HepG2 (cell line): Measurements from ENCODE around the gene PEX13. TPM values are rescaled to one million over a fixed set of nuclear protein-coding genes. Genes with fewer than 3 reads are reported as not detected.

Experiments used
- ATAC-seq: fragments of 200-7000 bp; cut with Tn5 transposase; 3 replicates; pipeline ENCODE4 v1.9.1; 2020; ENCODE audit warnings: mild to moderate bottlenecking, moderate library complexity
- BruUV-seq: library from RNA; stranded (reverse); fragments of 400-500 nt; replicated peaks from 2 replicates; lab custom pipeline; 2021; lab: Mats Ljungman, UMichigan
- CTCF ChIA-PET: fragments of 300-600 bp; formaldehyde crosslinking; extraction: SDS; loops from one replicate; lab custom pipeline; 2021; ENCODE audit warnings: low total read pairs, inconsistent platforms, low intra/inter-chr PET ratio; lab: Yijun Ruan, JAX
- POLR2A ChIA-PET: fragments of 350-600 bp; sonication (Branson Sonifier 250); formaldehyde crosslinking; loops from one replicate; lab custom pipeline; 2020; ENCODE audit warnings: antibody characterized with exemption, inconsistent platforms; lab: Yijun Ruan, JAX
- DNase-seq: peaks from one replicate; pipeline ENCODE4 v3.0.0-alpha.2; 2015; ENCODE audit warnings: low spot score
- FAIRE-seq: peaks from 3 replicates; lab custom pipeline; 2011; peaks lifted over from hg19 to GRCh38; lab: Jason Lieb, UNC
- H2AFZ ChIP-seq: one replicate; pipeline ENCODE4 v1.6.1; 2011; ENCODE audit warnings: low read length, inconsistent platforms
- H3K27ac ChIP-seq: fragments of 300-600 bp; 3 replicates; pipeline ENCODE4 v1.8.0; 2011; ENCODE audit warnings: mixed run types, mild to moderate bottlenecking, mixed read lengths, low read length, inconsistent platforms; ENCODE audit not compliant: insufficient read depth; ENCODE audit errors: extremely low read length
- H3K27me3 ChIP-seq, 2 experiments: fragments of 200-600 bp in 1 of 2; 2 replicates in 1 of 2; 3 replicates in 1 of 2; pipeline versions ENCODE4 v1.6.0 to v1.8.0; 2011; ENCODE audit warnings: low read length in 2 of 2, mild to moderate bottlenecking in 2 of 2, moderate library complexity in 2 of 2, inconsistent platforms in 1 of 2; ENCODE audit not compliant: insufficient read depth in 2 of 2, control insufficient read depth in 1 of 2
- H3K36me3 ChIP-seq, 2 experiments: fragments of 200-600 bp in 1 of 2; replicated peaks in 1 of 2; 2 replicates in 1 of 2; 3 replicates in 1 of 2; pipeline versions ENCODE4 v1.5.1 to v1.8.0; 2011; ENCODE audit warnings: low read length in 2 of 2, inconsistent platforms in 1 of 2; ENCODE audit not compliant: insufficient read depth in 2 of 2, control insufficient read depth in 1 of 2
- H3K4me1 ChIP-seq: 2 replicates; pipeline ENCODE4 v1.5.1; 2012; ENCODE audit warnings: low read length, inconsistent platforms; ENCODE audit not compliant: insufficient read depth
- H3K4me2 ChIP-seq: 2 replicates; pipeline ENCODE4 v1.6.0; 2011; ENCODE audit warnings: low read depth, low read length, inconsistent platforms
- H3K4me3 ChIP-seq, 3 experiments: fragments of 200-600 bp in 1 of 3; sonication (generic), shearing (Covaris generic) in 1 of 3; replicated peaks in 1 of 3; 2 replicates each; pipeline ENCODE4 v1.5.1; 2011 to 2016; ENCODE audit warnings: low read length in 3 of 3, inconsistent platforms in 2 of 3, low read depth in 2 of 3, mild to moderate bottlenecking in 2 of 3, control low read depth in 1 of 3, mixed read lengths in 1 of 3; ENCODE audit not compliant: insufficient read depth in 1 of 3
- H3K79me2 ChIP-seq: one replicate; pipeline ENCODE4 v1.6.1; 2011; ENCODE audit warnings: low read length, inconsistent platforms; ENCODE audit not compliant: insufficient read depth
- H3K9ac ChIP-seq: 2 replicates; pipeline ENCODE4 v1.6.0; 2011; ENCODE audit warnings: mild to moderate bottlenecking, low read depth, low read length, inconsistent platforms; ENCODE audit not compliant: insufficient read depth
- H3K9me3 ChIP-seq: 2 replicates; pipeline ENCODE4 v1.5.1; 2012; ENCODE audit warnings: mild to moderate bottlenecking, low read length
- H4K20me1 ChIP-seq: 2 replicates; pipeline ENCODE4 v1.6.0; 2011; ENCODE audit warnings: inconsistent platforms, mild to moderate bottlenecking, low read length, moderate library complexity; ENCODE audit not compliant: insufficient read depth
- CEBPB ChIP-seq: IDR thresholded peaks from 2 replicates; pipeline ENCODE4 v1.6.1; 2011; ENCODE audit warnings: low read depth, low read length, improper control_type of control experiment, borderline replicate concordance
- CEBPG ChIP-seq: IDR thresholded peaks from 2 replicates; pipeline ENCODE4 v1.6.1; 2016
- WIZ ChIP-seq: sonication (generic); formaldehyde crosslinking; IDR thresholded peaks from 2 replicates; pipeline ENCODE4 v1.5.1; 2020; ENCODE audit warnings: mild to moderate bottlenecking, missing genetic modification reagents
- ZNF207 ChIP-seq: fragments of 450-650 bp; IDR thresholded peaks from 2 replicates; pipeline ENCODE4 v1.6.1; 2016; ENCODE audit warnings: antibody characterized with exemption, borderline replicate concordance
- ZNF331 ChIP-seq: sonication (generic); formaldehyde crosslinking; IDR thresholded peaks from 2 replicates; pipeline ENCODE4 v1.4.0; 2020; ENCODE audit warnings: missing genetic modification reagents
- ZUFSP ChIP-seq: sonication (generic); formaldehyde crosslinking; IDR thresholded peaks from 2 replicates; pipeline ENCODE4 v1.9.0; 2021; ENCODE audit warnings: missing genetic modification reagents, mild to moderate bottlenecking, borderline replicate concordance
- WGBS: methylation state at CpG from one replicate; pipeline ENCODE4 v1.1.6; 2017; ENCODE audit warnings: low lambda C conversion rate; 5-methylcytosine and 5-hydroxymethylcytosine counted together
- in situ Hi-C: cut with HindIII; loops from 2 replicates; pipeline ENCODE4 v1.10.0; 2017; ENCODE audit warnings: low pct_unique_long_range_greater_than_20kb; ENCODE audit not compliant: extremely low pct_ligation_motif_present
- intact Hi-C: fragments of 100-400 bp; cut with micrococcal nuclease; formaldehyde crosslinking; loops from one replicate; pipeline ENCODE4 v1.10.0; 2022; ENCODE audit not compliant: unreplicated experiment
- polyA plus RNA-seq, 8 experiments: library from polyadenylated mRNA; depleted of rRNA in 3 of 8; stranded (reverse) in 7 of 8; unstranded in 1 of 8; fragments of >200 nt; fragmentation: Illumina TruSeq in 4 of 8; extraction: Trizol in 4 of 8; gene quantifications; 2 replicates each; pipeline versions ENCODE4 v1.2.1 to v1.2.3, GENCODE V29; 2011 to 2016; ENCODE audit warnings: low read depth in 4 of 8, missing spikeins in 1 of 8, mixed read lengths in 1 of 8; ENCODE audit not compliant: insufficient read depth in 1 of 8
- total RNA-seq, 5 experiments: library from RNA; depleted of rRNA; stranded (reverse); fragments of >200 nt; fragmentation: Illumina TruSeq; extraction: Trizol; gene quantifications; 2 replicates each; pipeline ENCODE4 v1.2.3, GENCODE V29; 2016; ENCODE audit warnings: low read depth in 1 of 5
- TF ChIP-seq, protein P1 (sequence below): sonication (generic); formaldehyde crosslinking; IDR thresholded peaks from 2 replicates; pipeline ENCODE4 v1.4.0; 2020; ENCODE audit warnings: missing genetic modification reagents

The PEX13 gene
- total and polyA plus RNA-seq, 2 of the 13 experiments (the other 11 are each of a cell fraction or from before 2014, with no cell fraction given), result 47.9 to 75.9 TPM

DNA sequence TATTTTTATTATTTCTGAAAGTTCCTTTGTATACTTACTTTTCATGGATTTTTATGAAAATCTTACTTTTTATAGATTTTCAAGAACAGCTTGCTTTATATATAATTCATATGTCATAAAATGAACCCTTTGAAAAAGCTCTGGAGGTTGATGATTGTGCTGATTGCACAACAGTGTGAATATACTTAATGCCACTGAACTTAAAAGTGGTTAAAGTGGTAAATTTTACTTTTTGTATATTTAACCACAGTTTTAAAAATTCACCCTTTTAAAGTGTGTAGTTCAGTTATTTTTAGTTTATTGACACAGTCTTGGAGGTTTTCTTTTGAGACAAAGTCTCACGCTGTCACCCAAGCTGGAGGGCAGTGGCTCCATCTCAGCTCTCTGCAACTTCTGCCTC, 56.6 kb downstream of the PEX13 start:
- BruUV-seq, result no TSS peak
- intact Hi-C loops (no loop called here), in situ Hi-C loops (no loop called here)
- no peak overlapping the region for H2AFZ ChIP-seq
- no peak for DNase-seq
- 94% methylated on average over 1 of the region's 1 CpG for WGBS
- no peak overlapping the region for H3K4me2 ChIP-seq
- no peak for FAIRE-seq
- peak; percentile 68; the same call in 1 of the 2 replicates for TF ChIP-seq CEBPB
- 0 out of 2 replicates have a peak, but pooled peaks have one; percentile 17 for TF ChIP-seq CEBPG (CRISPR knock-in tag)
- no peak for TF ChIP-seq ZUFSP (CRISPR knock-in tag)
- no peak for TF ChIP-seq ZNF331 (CRISPR knock-in tag)
- no peak for TF ChIP-seq ZNF207
- TF ChIP-seq WIZ, result no peak
- TF ChIP-seq, protein P1, sequence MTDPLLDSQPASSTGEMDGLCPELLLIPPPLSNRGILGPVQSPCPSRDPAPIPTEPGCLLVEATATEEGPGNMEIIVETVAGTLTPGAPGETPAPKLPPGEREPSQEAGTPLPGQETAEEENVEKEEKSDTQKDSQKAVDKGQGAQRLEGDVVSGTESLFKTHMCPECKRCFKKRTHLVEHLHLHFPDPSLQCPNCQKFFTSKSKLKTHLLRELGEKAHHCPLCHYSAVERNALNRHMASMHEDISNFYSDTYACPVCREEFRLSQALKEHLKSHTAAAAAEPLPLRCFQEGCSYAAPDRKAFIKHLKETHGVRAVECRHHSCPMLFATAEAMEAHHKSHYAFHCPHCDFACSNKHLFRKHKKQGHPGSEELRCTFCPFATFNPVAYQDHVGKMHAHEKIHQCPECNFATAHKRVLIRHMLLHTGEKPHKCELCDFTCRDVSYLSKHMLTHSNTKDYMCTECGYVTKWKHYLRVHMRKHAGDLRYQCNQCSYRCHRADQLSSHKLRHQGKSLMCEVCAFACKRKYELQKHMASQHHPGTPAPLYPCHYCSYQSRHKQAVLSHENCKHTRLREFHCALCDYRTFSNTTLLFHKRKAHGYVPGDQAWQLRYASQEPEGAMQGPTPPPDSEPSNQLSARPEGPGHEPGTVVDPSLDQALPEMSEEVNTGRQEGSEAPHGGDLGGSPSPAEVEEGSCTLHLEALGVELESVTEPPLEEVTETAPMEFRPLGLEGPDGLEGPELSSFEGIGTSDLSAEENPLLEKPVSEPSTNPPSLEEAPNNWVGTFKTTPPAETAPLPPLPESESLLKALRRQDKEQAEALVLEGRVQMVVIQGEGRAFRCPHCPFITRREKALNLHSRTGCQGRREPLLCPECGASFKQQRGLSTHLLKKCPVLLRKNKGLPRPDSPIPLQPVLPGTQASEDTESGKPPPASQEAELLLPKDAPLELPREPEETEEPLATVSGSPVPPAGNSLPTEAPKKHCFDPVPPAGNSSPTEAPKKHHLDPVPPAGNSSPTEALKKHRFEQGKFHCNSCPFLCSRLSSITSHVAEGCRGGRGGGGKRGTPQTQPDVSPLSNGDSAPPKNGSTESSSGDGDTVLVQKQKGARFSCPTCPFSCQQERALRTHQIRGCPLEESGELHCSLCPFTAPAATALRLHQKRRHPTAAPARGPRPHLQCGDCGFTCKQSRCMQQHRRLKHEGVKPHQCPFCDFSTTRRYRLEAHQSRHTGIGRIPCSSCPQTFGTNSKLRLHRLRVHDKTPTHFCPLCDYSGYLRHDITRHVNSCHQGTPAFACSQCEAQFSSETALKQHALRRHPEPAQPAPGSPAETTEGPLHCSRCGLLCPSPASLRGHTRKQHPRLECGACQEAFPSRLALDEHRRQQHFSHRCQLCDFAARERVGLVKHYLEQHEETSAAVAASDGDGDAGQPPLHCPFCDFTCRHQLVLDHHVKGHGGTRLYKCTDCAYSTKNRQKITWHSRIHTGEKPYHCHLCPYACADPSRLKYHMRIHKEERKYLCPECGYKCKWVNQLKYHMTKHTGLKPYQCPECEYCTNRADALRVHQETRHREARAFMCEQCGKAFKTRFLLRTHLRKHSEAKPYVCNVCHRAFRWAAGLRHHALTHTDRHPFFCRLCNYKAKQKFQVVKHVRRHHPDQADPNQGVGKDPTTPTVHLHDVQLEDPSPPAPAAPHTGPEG (CRISPR knock-in tag), result no peak
- H3K9ac ChIP-seq, result no peak overlapping the region
- H3K9me3 ChIP-seq, result no peaks in the 10 kb centered on the region
- H3K79me2 ChIP-seq, result no peaks in the 10 kb centered on the region
- no peak for ATAC-seq
- peaks cover 8 to 60% of the 10 kb centered on the region in 2 experiments for H3K36me3 ChIP-seq
- no peak overlapping the region for H3K27ac ChIP-seq
- POLR2A ChIA-PET, result no interaction called here
- CTCF ChIA-PET, result no interaction called here
- no peaks in the 10 kb centered on the region for H3K27me3 ChIP-seq
- H4K20me1 ChIP-seq, result no peaks in the 10 kb centered on the region; the same call in 1 of the 2 replicates
- H3K4me1 ChIP-seq, result no peaks in the 10 kb centered on the region
- no peak overlapping the region for H3K4me3 ChIP-seq
